Neural progenitor cell (in vitro differentiated cells): ENCODE results near the gene MORN1.

Experiments
- CTCF ChIP-seq: fragments of 200-600 bp; sonication (generic); IDR thresholded peaks from 2 replicates; pipeline ENCODE4 v1.5.1; 2017; ENCODE audit warnings: antibody characterized with exemption, mild to moderate bottlenecking
- EZH2 ChIP-seq: fragments of 200-600 bp; sonication (generic); IDR thresholded peaks from 2 replicates; pipeline ENCODE4 v1.6.1; 2017; ENCODE audit warnings: antibody characterized with exemption, mild to moderate bottlenecking, moderate library complexity

GRCh38 chr1:2318314-2319278 is 72.8 kb downstream of the MORN1 start:
- no peak for TF ChIP-seq CTCF
- no peak for TF ChIP-seq EZH2
